HEK293 (cell line): ENCODE measurements around the gene NPDC1.

Experiments used
- CTCF ChIA-PET: fragments of 350-600 bp; formaldehyde crosslinking; extraction: SDS; loops from one replicate; lab custom pipeline; 2021; ENCODE audit warnings: antibody characterized with exemption; lab: Yijun Ruan, JAX
- POLR2A ChIA-PET: fragments of 300-600 bp; formaldehyde crosslinking; extraction: SDS; loops from one replicate; lab custom pipeline; 2020; ENCODE audit warnings: antibody characterized with exemption, inconsistent platforms; lab: Yijun Ruan, JAX
- H3K27ac ChIP-seq: fragments of 200-500 bp; sonication (Bioruptor generic); 2 replicates; pipeline ENCODE4 v1.5.1; 2014; ENCODE audit warnings: low read depth, low read length, control low read depth, inconsistent platforms; ENCODE audit errors: extremely low read depth
- H3K36me3 ChIP-seq, 2 experiments: fragments of 200-500 bp in 1 of 2; sonication (Bioruptor generic) in 1 of 2; 1 replicate in 1 of 2; 2 replicates in 1 of 2; pipeline ENCODE4 v1.5.1; 2014 to 2017; ENCODE audit warnings: inconsistent platforms in 2 of 2, low read length in 2 of 2; ENCODE audit not compliant: control insufficient read depth in 2 of 2, insufficient read depth in 1 of 2
- H3K4me1 ChIP-seq: fragments of 200-500 bp; sonication (Bioruptor generic); 2 replicates; pipeline ENCODE4 v1.5.1; 2014; ENCODE audit warnings: mild to moderate bottlenecking, low read length, inconsistent platforms; ENCODE audit not compliant: control insufficient read depth, insufficient read depth
- H3K4me3 ChIP-seq: 2 replicates; pipeline ENCODE4 v1.5.1; 2011; ENCODE audit warnings: low read depth, mild to moderate bottlenecking, control low read depth, low read length, moderate library complexity
- H3K9me3 ChIP-seq: fragments of 200-500 bp; sonication (Bioruptor generic); 2 replicates; pipeline ENCODE4 v1.5.1; 2014; ENCODE audit warnings: low read depth, low read length, inconsistent platforms; ENCODE audit not compliant: control insufficient read depth, insufficient read depth
- GLI2 ChIP-seq: fragments of 450-650 bp; formaldehyde crosslinking; IDR thresholded peaks from 2 replicates; pipeline ENCODE4; 2017; ENCODE audit warnings: missing biosample characterization, missing genetic modification characterization, low read depth, borderline replicate concordance
- KLF16 ChIP-seq: fragments of 450-650 bp; formaldehyde crosslinking; IDR thresholded peaks from 2 replicates; pipeline ENCODE4 v1.5.1; 2017; ENCODE audit warnings: missing biosample characterization, missing genetic modification characterization
- KLF7 ChIP-seq: fragments of 450-650 bp; formaldehyde crosslinking; IDR thresholded peaks from 2 replicates; pipeline ENCODE4 v1.5.1; 2016; ENCODE audit warnings: missing biosample characterization, missing genetic modification characterization, borderline replicate concordance
- OVOL3 ChIP-seq: fragments of 450-650 bp; formaldehyde crosslinking; IDR thresholded peaks from 2 replicates; pipeline ENCODE4 v1.5.1; 2016; ENCODE audit warnings: missing biosample characterization, missing genetic modification characterization
- PRDM2 ChIP-seq: fragments of 450-650 bp; formaldehyde crosslinking; IDR thresholded peaks from 2 replicates; pipeline ENCODE4 v1.5.1; 2016; ENCODE audit warnings: missing biosample characterization, missing genetic modification characterization, borderline replicate concordance
- ZBTB6 ChIP-seq: fragments of 450-650 bp; formaldehyde crosslinking; IDR thresholded peaks from 2 replicates; pipeline ENCODE4 v1.5.1; 2017; ENCODE audit warnings: missing biosample characterization, missing genetic modification characterization
- ZFHX2 ChIP-seq: fragments of 450-650 bp; formaldehyde crosslinking; conservative IDR thresholded peaks from 2 replicates; pipeline ENCODE4 v1.5.1; 2016; ENCODE audit warnings: missing biosample characterization, missing genetic modification characterization
- ZNF132 ChIP-seq: fragments of 450-650 bp; formaldehyde crosslinking; IDR thresholded peaks from 2 replicates; pipeline ENCODE4 v1.5.1; 2017; ENCODE audit warnings: missing biosample characterization, missing genetic modification characterization, borderline replicate concordance
- ZNF174 ChIP-seq: fragments of 450-650 bp; formaldehyde crosslinking; IDR thresholded peaks from 2 replicates; pipeline ENCODE4 v1.5.0; 2017; ENCODE audit warnings: missing biosample characterization, mild to moderate bottlenecking, missing genetic modification characterization
- ZNF2 ChIP-seq: fragments of 450-650 bp; formaldehyde crosslinking; IDR thresholded peaks from 2 replicates; pipeline ENCODE4 v1.5.1; 2016; ENCODE audit warnings: missing biosample characterization, missing genetic modification characterization
- ZNF202 ChIP-seq: fragments of 450-650 bp; formaldehyde crosslinking; IDR thresholded peaks from 2 replicates; pipeline ENCODE4 v1.5.1; 2016; ENCODE audit warnings: missing biosample characterization, missing genetic modification characterization, borderline replicate concordance
- ZNF239 ChIP-seq: fragments of 450-650 bp; formaldehyde crosslinking; IDR thresholded peaks from 2 replicates; pipeline ENCODE4 v1.5.1; 2016; ENCODE audit warnings: missing biosample characterization, missing genetic modification characterization
- ZNF366 ChIP-seq: fragments of 450-650 bp; formaldehyde crosslinking; conservative IDR thresholded peaks from 2 replicates; pipeline ENCODE4 v1.5.1; 2016; ENCODE audit warnings: missing biosample characterization, missing genetic modification characterization
- ZNF391 ChIP-seq: fragments of 450-650 bp; formaldehyde crosslinking; IDR thresholded peaks from 2 replicates; pipeline ENCODE4 v1.5.1; 2016; ENCODE audit warnings: low read depth, missing biosample characterization, missing genetic modification characterization, borderline replicate concordance
- ZNF416 ChIP-seq: fragments of 450-650 bp; formaldehyde crosslinking; IDR thresholded peaks from 2 replicates; pipeline ENCODE4 v1.5.1; 2016; ENCODE audit warnings: missing biosample characterization, missing genetic modification characterization
- ZNF423 ChIP-seq: fragments of 450-650 bp; formaldehyde crosslinking; IDR thresholded peaks from 2 replicates; pipeline ENCODE4 v1.5.1; 2016; ENCODE audit warnings: missing biosample characterization, missing genetic modification characterization
- ZNF426 ChIP-seq: fragments of 450-650 bp; formaldehyde crosslinking; IDR thresholded peaks from 2 replicates; pipeline ENCODE4 v1.5.1; 2017; ENCODE audit warnings: missing biosample characterization, missing genetic modification characterization, mild to moderate bottlenecking, inconsistent platforms, moderate library complexity
- ZNF449 ChIP-seq: fragments of 450-650 bp; formaldehyde crosslinking; IDR thresholded peaks from 2 replicates; pipeline ENCODE4 v1.5.1; 2017; ENCODE audit warnings: missing biosample characterization, mild to moderate bottlenecking, missing genetic modification characterization, moderate library complexity
- ZNF501 ChIP-seq: fragments of 450-650 bp; formaldehyde crosslinking; IDR thresholded peaks from 2 replicates; pipeline ENCODE4 v1.5.1; 2016; ENCODE audit warnings: missing biosample characterization, missing genetic modification characterization
- ZNF521 ChIP-seq: fragments of 450-650 bp; formaldehyde crosslinking; IDR thresholded peaks from 2 replicates; pipeline ENCODE4 v1.5.1; 2017; ENCODE audit warnings: missing biosample characterization, mild to moderate bottlenecking, missing genetic modification characterization
- ZNF544 ChIP-seq: fragments of 450-650 bp; formaldehyde crosslinking; IDR thresholded peaks from 2 replicates; pipeline ENCODE4 v1.5.0; 2017; ENCODE audit warnings: missing biosample characterization, missing genetic modification characterization
- ZNF549 ChIP-seq: fragments of 450-650 bp; IDR thresholded peaks from 2 replicates; pipeline ENCODE4 v1.5.1; 2018; ENCODE audit warnings: missing biosample characterization, missing genetic modification characterization, mild to moderate bottlenecking, inconsistent platforms, moderate library complexity
- ZNF629 ChIP-seq: fragments of 450-650 bp; formaldehyde crosslinking; IDR thresholded peaks from 2 replicates; pipeline ENCODE4 v1.5.1; 2017; ENCODE audit warnings: missing biosample characterization, missing genetic modification characterization
- ZNF639 ChIP-seq: fragments of 450-650 bp; formaldehyde crosslinking; IDR thresholded peaks from 2 replicates; pipeline ENCODE4 v1.5.1; 2016; ENCODE audit warnings: missing biosample characterization, missing genetic modification characterization
- ZNF776 ChIP-seq: fragments of 450-650 bp; formaldehyde crosslinking; IDR thresholded peaks from 2 replicates; pipeline ENCODE4 v1.5.0; 2017; ENCODE audit warnings: missing biosample characterization, missing genetic modification characterization, borderline replicate concordance
- ZNF785 ChIP-seq: fragments of 450-650 bp; formaldehyde crosslinking; IDR thresholded peaks from 2 replicates; pipeline ENCODE4 v1.5.1; 2016; ENCODE audit warnings: missing biosample characterization, missing genetic modification characterization
- ZNF791 ChIP-seq: fragments of 450-650 bp; formaldehyde crosslinking; IDR thresholded peaks from 2 replicates; pipeline ENCODE4 v1.5.1; 2016; ENCODE audit warnings: missing biosample characterization, missing genetic modification characterization
- ZSCAN23 ChIP-seq: fragments of 450-650 bp; formaldehyde crosslinking; IDR thresholded peaks from 2 replicates; pipeline ENCODE4 v1.5.1; 2016; ENCODE audit warnings: missing biosample characterization, missing genetic modification characterization

Gene NPDC1

GRCh38 chr9:137046088-137046787 lies at the start of gene NPDC1:
Gene NPDC1 (minus strand): TSS chr9:137046177. CDS start chr9:137045989, 188 bp downstream.
- Histone ChIP-seq H3K9me3 (no peaks in the 10 kb centered on the region), H3K4me3 (peak within 1 kb of the TSS; percentile 58), H3K36me3 (no peaks in the 10 kb centered on the region), H3K4me1 (peaks cover 5% of the 10 kb centered on the region; the same call in 1 of the 2 replicates), H3K27ac (peak within 1 kb of the TSS; percentile 79; the same call in 1 of the 2 replicates)
- ChIA-PET CTCF (interaction anchor here (0.5 to 5.4 kb wide), 43 partner anchors 9 to 594 kb away, joined by 3 to 237 read pairs (median 4); partner anchors contain the start of genes ABCA2, CYSRT1, FUT7 and MAN1B1), POLR2A (interaction anchor here (0.5 to 1.6 kb wide), 17 partner anchors 10 to 350 kb away, joined by 3 to 11 read pairs (median 5); partner anchors contain the start of genes MAN1B1, NRARP, RNF224 and SAPCD2)
- TF ChIP-seq ZSCAN23, result no peak
- TF ChIP-seq ZNF132 (tag by site-specific recombination), result no peak
- peak; percentile 92 for TF ChIP-seq ZFHX2 (tag by site-specific recombination)
- TF ChIP-seq ZNF239, result 0 out of 2 replicates have a peak, but pooled peaks have one; percentile 10
- no peak for TF ChIP-seq ZNF391 (tag by site-specific recombination)
- peak; percentile 87 for TF ChIP-seq ZNF501 (tag by site-specific recombination)
- TF ChIP-seq ZNF639, result no peak; the same call in 1 of the 2 replicates
- no peak for TF ChIP-seq ZNF174
- TF ChIP-seq ZNF449, result 0 out of 2 replicates have a peak, but pooled peaks have one; percentile 23
- TF ChIP-seq KLF16 (tag by site-specific recombination), result 0 out of 2 replicates have a peak, but pooled peaks have one; percentile 72
- TF ChIP-seq ZNF202 (tag by site-specific recombination), result no peak
- no peak for TF ChIP-seq ZNF791 (tag by site-specific recombination)
- no peak for TF ChIP-seq ZNF785
- TF ChIP-seq OVOL3 (tag by site-specific recombination), result no peak
- TF ChIP-seq ZNF544 (tag by site-specific recombination), result no peak
- TF ChIP-seq ZNF521, result no peak
- TF ChIP-seq ZBTB6, result 0 out of 2 replicates have a peak, but pooled peaks have one; percentile 8
- TF ChIP-seq ZNF426 (tag by site-specific recombination), result no peak
- no peak for TF ChIP-seq ZNF776 (tag by site-specific recombination)
- peak; percentile 40; the same call in 1 of the 2 replicates for TF ChIP-seq PRDM2 (tag by site-specific recombination)
- TF ChIP-seq GLI2, result no peak
- TF ChIP-seq KLF7 (tag by site-specific recombination), result peak; percentile 42; the same call in 1 of the 2 replicates
- TF ChIP-seq ZNF423 (tag by site-specific recombination), result no peak
- TF ChIP-seq ZNF416 (tag by site-specific recombination), result no peak
- TF ChIP-seq ZNF549, result no peak
- TF ChIP-seq ZNF629 (tag by site-specific recombination), result peak; percentile 43; the same call in 1 of the 2 replicates
- peak; percentile 85 for TF ChIP-seq ZNF2 (tag by site-specific recombination)
- TF ChIP-seq ZNF366 (tag by site-specific recombination), result no peak
